Amygdala (tissue), 56 donors: ENCODE measurements around the gene COQ7.

Source experiments
- DNase-seq, 56 donors: peaks; one replicate each; lab custom pipeline; 2025; lab: John Stamatoyannopoulos, UW

COQ7 gene

DNA sequence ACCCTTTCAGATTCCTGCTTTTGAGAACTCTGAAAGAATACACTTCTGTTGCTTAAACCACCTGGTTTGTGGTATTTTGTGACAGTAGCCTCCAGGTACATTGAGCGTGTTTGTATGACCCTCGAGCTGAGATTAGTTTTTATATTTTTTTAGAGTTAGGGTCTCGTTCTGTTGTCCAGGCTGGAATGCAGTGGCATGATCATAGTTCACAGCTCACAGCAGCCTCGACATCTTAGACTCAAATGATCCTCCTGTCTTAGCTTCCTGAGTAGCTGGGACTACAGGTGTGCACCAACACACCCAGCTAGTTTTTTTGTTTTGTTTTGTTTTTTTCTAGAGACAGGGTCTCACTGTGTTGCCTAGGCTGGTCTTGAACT lies 41.9 kb downstream of the COQ7 start:
- no peak for DNase-seq

DNA sequence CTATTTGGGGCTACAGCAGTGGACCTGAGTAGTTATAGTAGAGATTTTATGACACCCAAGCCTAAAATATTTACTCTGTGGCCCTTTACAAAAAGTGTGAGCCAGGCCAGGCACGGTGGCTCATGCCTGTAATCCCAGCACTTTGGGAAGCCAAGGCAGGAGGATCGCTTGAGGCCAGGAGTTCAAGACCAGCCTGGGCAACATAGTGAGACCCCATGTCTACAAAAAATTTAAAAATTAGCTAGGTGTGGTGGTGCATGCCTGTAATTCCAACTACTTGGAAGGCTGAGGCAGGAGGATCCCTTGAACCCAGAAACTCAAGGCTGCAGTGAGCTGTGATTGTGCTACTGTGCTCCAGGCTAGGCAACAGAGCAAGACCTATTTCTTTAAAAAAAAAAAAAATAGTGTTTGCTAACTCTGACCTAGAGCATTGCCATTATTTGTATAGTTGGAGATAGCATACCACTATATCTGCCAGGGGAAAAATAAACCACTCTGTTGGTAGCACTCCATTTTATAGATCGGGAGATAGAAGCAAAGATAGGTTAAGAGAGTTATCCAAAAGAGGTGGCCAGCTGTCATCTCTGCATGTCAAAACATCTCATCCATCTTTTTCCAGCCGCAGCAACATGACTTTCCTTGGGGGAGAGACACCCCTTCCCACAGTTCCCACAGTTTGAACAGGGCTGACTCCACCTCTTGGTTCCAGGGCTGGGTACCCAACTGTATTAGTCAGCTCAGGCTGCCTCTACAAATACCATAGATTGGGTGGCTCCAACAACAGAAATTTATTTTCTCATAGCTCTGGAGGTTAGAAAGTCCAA lies 43.3 kb downstream of the COQ7 start:
- DNase-seq, result no peak

- no peak for DNase-seq
These were observed 44.6 kb downstream of the COQ7 start for GRCh38 chr16:19112099-19112407.

DNA sequence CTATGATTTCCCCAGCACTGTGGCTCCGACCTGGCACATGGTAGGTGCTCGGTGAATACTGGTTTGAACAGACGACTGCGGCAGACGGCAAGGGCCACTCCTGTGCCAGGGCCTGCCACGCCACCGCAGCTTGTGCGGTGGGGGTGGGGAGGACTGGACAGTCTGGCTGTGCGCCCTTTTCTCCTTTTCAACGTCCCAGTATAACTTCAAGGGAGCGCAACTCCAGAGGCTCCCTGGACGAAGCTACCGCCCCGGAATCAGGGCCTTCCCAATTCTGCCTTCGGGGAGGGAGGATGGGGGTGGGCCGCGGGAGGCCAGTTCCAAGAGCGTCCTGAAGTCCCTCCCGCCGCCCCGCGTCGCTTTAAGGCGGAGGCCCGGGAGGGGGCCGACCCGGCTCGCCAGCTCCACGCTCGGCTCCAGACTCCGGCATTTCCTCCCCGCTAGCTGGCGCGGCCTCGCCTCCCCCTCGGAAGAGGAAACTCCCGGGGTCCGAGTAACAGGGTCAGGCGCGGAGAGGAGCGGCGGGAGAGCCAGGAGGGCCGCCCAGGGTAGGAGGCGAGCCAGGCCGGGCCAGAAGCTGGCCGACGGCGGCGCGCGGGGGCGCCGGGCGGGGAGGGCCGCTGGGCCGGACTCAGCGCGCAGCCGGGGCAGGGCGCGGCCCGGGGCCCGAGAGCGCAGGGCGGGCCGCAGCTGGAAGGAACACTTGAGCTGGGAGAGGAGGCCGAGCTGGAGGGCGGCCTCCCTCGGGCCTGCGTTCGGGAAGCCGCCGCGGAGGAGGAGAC lies 46.4 kb downstream of the COQ7 start, which contains the start of gene ITPRIPL2:
Gene ITPRIPL2 (plus strand): TSS at position 388 of the 782 bp plus-strand sequence. CDS start 498 bp downstream, outside the sequence.
- peak in 40 of 56 donors; percentile 15 to 71 (median 33) for DNase-seq

DNA sequence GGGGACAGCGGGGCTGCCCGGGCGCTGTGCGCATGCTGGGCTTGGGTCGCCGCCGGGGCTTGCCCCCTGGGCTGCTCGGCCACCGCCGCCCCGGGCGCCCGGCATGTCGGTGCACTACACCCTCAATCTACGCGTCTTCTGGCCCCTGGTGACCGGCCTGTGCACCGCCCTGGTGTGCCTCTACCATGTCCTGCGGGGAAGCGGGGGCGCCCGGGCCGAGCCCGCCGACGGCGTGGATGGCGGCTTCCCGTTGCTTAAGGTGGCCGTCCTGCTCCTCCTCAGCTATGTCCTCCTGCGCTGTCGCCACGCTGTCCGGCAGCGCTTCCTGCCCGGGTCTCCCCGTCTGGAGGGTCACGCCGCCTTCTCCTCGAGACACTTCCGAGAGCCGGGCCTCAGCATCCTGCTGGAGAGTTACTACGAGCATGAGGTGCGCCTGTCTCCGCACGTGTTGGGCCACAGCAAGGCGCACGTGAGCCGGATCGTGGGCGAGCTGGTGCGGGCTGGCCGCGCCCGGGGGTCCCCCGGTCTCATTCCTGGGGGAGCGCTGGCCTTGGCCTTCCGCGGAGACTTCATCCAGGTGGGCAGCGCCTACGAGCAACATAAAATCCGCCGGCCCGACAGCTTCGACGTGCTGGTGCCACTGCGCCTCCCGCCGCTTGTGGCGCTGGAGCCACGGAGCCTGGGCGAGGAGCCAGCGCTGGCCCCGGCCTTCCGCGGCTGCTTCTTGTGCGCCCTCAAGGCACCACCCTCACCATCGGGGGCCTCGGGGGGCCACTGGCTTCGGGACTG lies 47.1 kb downstream of the COQ7 start:
- DNase-seq, result peak in 7 of 56 donors; percentile 7 to 35 (median 24)

- DNase-seq, result no peak
These were observed 48.0 kb downstream of the COQ7 start for GRCh38 chr16:19115148-19116021.

- no peak for DNase-seq
These were observed 49.5 kb downstream of the COQ7 start for GRCh38 chr16:19116711-19117449.

- peak in 9 of 56 donors; percentile 6 to 42 (median 12) for DNase-seq
These were observed 51.6 kb downstream of the COQ7 start for GRCh38 chr16:19118938-19119431.

DNA sequence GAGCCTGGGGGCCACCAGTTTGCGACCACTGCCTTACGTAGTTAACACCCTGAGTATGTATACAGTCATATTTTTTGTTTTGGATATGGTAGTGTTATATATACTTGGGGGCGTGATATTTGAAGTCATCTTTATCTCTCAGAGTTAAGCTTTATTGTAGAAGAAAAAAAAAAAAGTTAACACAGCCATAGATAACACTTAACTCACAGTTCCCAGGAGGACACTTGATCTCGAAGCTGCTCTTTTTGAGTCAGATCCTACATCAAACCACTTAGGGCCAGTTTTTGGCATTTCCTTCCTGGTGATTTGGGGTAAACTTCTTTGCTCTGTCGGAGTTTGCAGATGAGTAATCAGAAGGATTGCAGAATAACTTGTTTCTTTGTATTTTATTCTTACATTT lies 52.1 kb downstream of the COQ7 start:
- no peak for DNase-seq

- no peak for DNase-seq
These were observed 56.2 kb downstream of the COQ7 start for GRCh38 chr16:19123535-19124178.

GRCh38 chr16:19126300-19126699 lies 58.9 kb downstream of the COQ7 start:
- DNase-seq, result no peak

DNA sequence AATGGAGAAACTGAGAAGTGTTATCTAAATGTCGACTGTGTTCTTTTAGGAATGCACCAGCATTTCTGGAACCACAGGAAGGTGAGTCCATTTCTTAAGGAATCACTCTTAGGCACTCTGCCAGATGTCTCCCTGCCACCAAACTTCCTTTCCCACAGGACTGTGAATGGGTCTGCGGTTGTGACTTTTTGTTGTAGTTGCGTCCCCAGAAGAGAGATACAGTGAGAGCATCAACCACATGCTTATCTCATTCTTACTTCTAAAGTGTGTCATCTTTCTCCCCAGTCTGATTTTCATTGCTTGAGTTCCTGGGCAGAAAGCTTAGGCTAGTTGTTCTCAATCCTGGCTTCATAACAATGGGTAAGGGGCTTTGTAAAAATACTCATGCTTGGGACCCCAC lies 59.8 kb downstream of the COQ7 start:
- DNase-seq, result no peak

DNA sequence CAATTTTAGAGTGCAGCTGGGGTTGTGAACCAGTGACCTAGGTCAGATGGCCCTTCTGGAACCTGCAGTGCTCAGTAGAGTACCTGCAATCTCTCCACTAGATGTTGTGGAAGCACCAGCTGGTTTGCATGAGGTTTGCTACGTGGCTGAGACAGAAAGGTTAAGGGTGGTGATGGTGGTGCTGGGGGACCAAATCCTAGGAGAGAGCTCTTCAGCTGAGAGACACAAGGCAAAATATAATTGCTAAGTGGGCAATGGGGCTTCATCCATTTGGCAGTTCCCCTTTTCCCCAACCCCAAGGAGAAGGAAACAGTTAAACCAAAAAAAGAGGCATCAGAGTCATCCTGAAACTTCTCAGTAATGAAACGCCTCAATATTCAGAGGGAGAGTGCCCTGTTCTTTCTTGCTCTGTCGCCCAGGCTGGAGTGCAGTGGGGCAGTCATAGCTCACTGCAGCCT lies 60.3 kb downstream of the COQ7 start:
- no peak for DNase-seq

DNA sequence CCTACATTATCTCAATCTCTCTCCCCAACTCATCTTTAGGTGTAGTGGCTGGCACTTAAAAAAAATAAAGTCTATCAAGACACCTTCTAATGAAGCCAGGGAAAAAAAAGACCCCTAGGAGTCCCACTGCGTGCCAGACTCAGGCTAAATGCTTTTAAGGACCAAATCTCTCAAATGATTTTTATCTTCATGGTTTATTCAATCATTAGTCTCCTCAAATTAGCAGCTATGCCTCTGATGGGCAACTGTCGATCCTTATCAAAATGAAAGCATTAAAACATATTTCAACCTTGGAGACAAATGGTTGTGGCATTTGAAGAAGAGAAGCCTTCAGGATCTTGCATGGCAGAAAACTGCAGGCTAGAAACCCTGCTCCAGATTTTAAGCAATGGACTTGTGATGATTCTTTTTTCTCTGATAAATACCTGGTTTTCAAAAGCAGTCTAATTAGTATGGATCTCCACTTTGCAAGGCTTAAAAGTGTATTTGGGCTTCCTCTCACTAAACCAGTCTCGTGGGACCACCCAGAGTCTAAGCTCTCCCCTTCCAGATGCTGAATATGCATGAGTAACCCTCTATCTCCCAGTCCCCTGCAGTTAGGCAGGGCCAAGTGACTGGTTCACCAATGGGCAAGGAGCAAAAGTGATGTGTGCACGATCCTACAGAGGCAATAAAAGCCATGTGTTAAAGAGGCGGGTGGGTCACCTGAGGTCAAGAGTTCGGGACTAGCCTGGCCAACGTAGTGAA lies 61.2 kb downstream of the COQ7 start:
- DNase-seq, result no peak
